ENCODE measurements around the gene TRPM3. TPM values are rescaled to one million over a fixed set of nuclear protein-coding genes. Genes with fewer than 3 reads are reported as not detected.

Gene TRPM3
- total RNA-seq, 1 donor, result 0.72 TPM

- no peaks in the 10 kb centered on the region for H4K20me1 ChIP-seq (ENCODE audit: insufficient read depth, low read length)
- no peaks in the 10 kb centered on the region for H3K9me3 ChIP-seq (ENCODE audit: low read depth, low read length)
- peaks cover 8% of the 10 kb centered on the region for H3K4me1 ChIP-seq (ENCODE audit: insufficient read depth, low read length)
- no peak overlapping the region for H2AFZ ChIP-seq (ENCODE audit: low read length)
- no peak for TF ChIP-seq CTCF (IDR thresholded peaks at IDR 0.05; ENCODE audit: extremely low read depth, low read depth, low read length)
- no peaks in the 10 kb centered on the region for H3K36me3 ChIP-seq (ENCODE audit: insufficient read depth, low read length)
- no peak overlapping the region for H3K4me3 ChIP-seq (ENCODE audit: insufficient read depth, low read length)
- DNase-seq (ENCODE audit: insufficient read length, low spot score, missing footprints), result no peak
- no peaks in the 10 kb centered on the region for H3K79me2 ChIP-seq (ENCODE audit: insufficient read depth, low read length)
- H3K27me3 ChIP-seq (ENCODE audit: insufficient read depth, low read length), result no peaks in the 10 kb centered on the region
- H3K27ac ChIP-seq (ENCODE audit: low read depth, low read length), result no peak overlapping the region
- no peak overlapping the region for H3K4me2 ChIP-seq (ENCODE audit: insufficient read depth, low read length)
These were observed 603.4 kb downstream of the TRPM3 start for GRCh38 chr9:70517926-70518610.

GRCh38 chr9:70514273-70514672, 607.1 kb downstream of the TRPM3 start:
- TF ChIP-seq CTCF (IDR thresholded peaks at IDR 0.05; ENCODE audit: extremely low read depth, low read depth, low read length), result no peak
- Histone ChIP-seq H3K4me1 (ENCODE audit: insufficient read depth, low read length) (no peaks in the 10 kb centered on the region), H3K27me3 (ENCODE audit: insufficient read depth, low read length) (no peaks in the 10 kb centered on the region), H3K79me2 (ENCODE audit: insufficient read depth, low read length) (no peaks in the 10 kb centered on the region), H3K27ac (ENCODE audit: low read depth, low read length) (no peak overlapping the region), H4K20me1 (ENCODE audit: insufficient read depth, low read length) (no peaks in the 10 kb centered on the region), H3K36me3 (ENCODE audit: insufficient read depth, low read length) (no peaks in the 10 kb centered on the region), H3K4me2 (ENCODE audit: insufficient read depth, low read length) (no peak overlapping the region), H3K9me3 (ENCODE audit: low read depth, low read length) (no peaks in the 10 kb centered on the region), H3K4me3 (ENCODE audit: insufficient read depth, low read length) (no peak overlapping the region), H2AFZ (ENCODE audit: low read length) (no peak overlapping the region)
- DNase-seq (ENCODE audit: insufficient read length, low spot score, missing footprints), result no peak

- Histone ChIP-seq H2AFZ (ENCODE audit: low read length) (no peak overlapping the region), H3K4me2 (ENCODE audit: insufficient read depth, low read length) (no peak overlapping the region), H4K20me1 (ENCODE audit: insufficient read depth, low read length) (no peaks in the 10 kb centered on the region), H3K27ac (ENCODE audit: low read depth, low read length) (no peak overlapping the region), H3K27me3 (ENCODE audit: insufficient read depth, low read length) (no peaks in the 10 kb centered on the region), H3K36me3 (ENCODE audit: insufficient read depth, low read length) (no peaks in the 10 kb centered on the region), H3K9me3 (ENCODE audit: low read depth, low read length) (no peaks in the 10 kb centered on the region), H3K4me3 (ENCODE audit: insufficient read depth, low read length) (no peak overlapping the region), H3K4me1 (ENCODE audit: insufficient read depth, low read length) (no peaks in the 10 kb centered on the region), H3K79me2 (ENCODE audit: insufficient read depth, low read length) (no peaks in the 10 kb centered on the region)
- DNase-seq (ENCODE audit: insufficient read length, low spot score, missing footprints), result no peak
- TF ChIP-seq CTCF (IDR thresholded peaks at IDR 0.05; ENCODE audit: extremely low read depth, low read depth, low read length), result no peak
These were observed 609.6 kb downstream of the TRPM3 start for GRCh38 chr9:70511858-70512257.

GRCh38 chr9:70510157-70510770, 611.2 kb downstream of the TRPM3 start:
- H3K9me3 ChIP-seq (ENCODE audit: low read depth, low read length), result no peaks in the 10 kb centered on the region
- H3K27me3 ChIP-seq (ENCODE audit: insufficient read depth, low read length), result no peaks in the 10 kb centered on the region
- peak; percentile 60 for TF ChIP-seq CTCF (IDR thresholded peaks at IDR 0.05; ENCODE audit: extremely low read depth, low read depth, low read length)
- no peaks in the 10 kb centered on the region for H3K36me3 ChIP-seq (ENCODE audit: insufficient read depth, low read length)
- H3K4me3 ChIP-seq (ENCODE audit: insufficient read depth, low read length), result no peak overlapping the region
- H3K4me2 ChIP-seq (ENCODE audit: insufficient read depth, low read length), result no peak overlapping the region
- H4K20me1 ChIP-seq (ENCODE audit: insufficient read depth, low read length), result no peaks in the 10 kb centered on the region
- no peak overlapping the region for H2AFZ ChIP-seq (ENCODE audit: low read length)
- no peak for DNase-seq (ENCODE audit: insufficient read length, low spot score, missing footprints)
- no peaks in the 10 kb centered on the region for H3K4me1 ChIP-seq (ENCODE audit: insufficient read depth, low read length)
- H3K27ac ChIP-seq (ENCODE audit: low read depth, low read length), result no peak overlapping the region
- no peaks in the 10 kb centered on the region for H3K79me2 ChIP-seq (ENCODE audit: insufficient read depth, low read length)
